Measurements from ENCODE around the gene TUBA4A. TPM values are rescaled to one million over a fixed set of nuclear protein-coding genes. Genes with fewer than 3 reads are reported as not detected.

TUBA4A gene
- total RNA-seq, 4 donors from 2014 or later: 8.0 to 24.6 (median 9.4) TPM

GRCh38 chr2:219271021-219271420, 17.3 kb upstream of the TUBA4A start:
- no peak for TF ChIP-seq POLR2A (IDR thresholded peaks at IDR 0.05)
- no peak for TF ChIP-seq EP300 (IDR thresholded peaks at IDR 0.05)
- TF ChIP-seq CTCF (IDR thresholded peaks at IDR 0.05): no peak
- Histone ChIP-seq H3K4me3 (no peak overlapping the region), H3K36me3 (no peaks in the 10 kb centered on the region), H3K4me1 (no peaks in the 10 kb centered on the region), H3K27ac (no peak overlapping the region), H3K9me3 (no peaks in the 10 kb centered on the region), H3K27me3 (no peaks in the 10 kb centered on the region)
- no peak for DNase-seq (ENCODE audit: low spot score in 2 of 2)
- WGBS, 2 donors: 54 to 88% methylated on average over 2 of the region's 2 CpGs

- no peak overlapping the region for H3K4me3 ChIP-seq
- no peak for DNase-seq (ENCODE audit: low spot score in 2 of 2)
- no peaks in the 10 kb centered on the region for H3K9me3 ChIP-seq
- no peaks in the 10 kb centered on the region for H3K27me3 ChIP-seq
- 85 to 87% methylated on average over 5 of the region's 5 CpGs for WGBS, 2 donors
- H3K4me1 ChIP-seq: no peaks in the 10 kb centered on the region
- no peak overlapping the region for H3K27ac ChIP-seq
- no peaks in the 10 kb centered on the region for H3K36me3 ChIP-seq
- TF ChIP-seq EP300 (IDR thresholded peaks at IDR 0.05) (no peak), POLR2A (IDR thresholded peaks at IDR 0.05) (no peak), CTCF (IDR thresholded peaks at IDR 0.05) (no peak)
Observed at GRCh38 chr2:219270055-219270372, 16.3 kb upstream of the TUBA4A start.

GRCh38 chr2:219269362-219270054, 15.8 kb upstream of the TUBA4A start:
- Histone ChIP-seq H3K27ac (no peak overlapping the region), H3K27me3 (no peaks in the 10 kb centered on the region), H3K36me3 (no peaks in the 10 kb centered on the region), H3K9me3 (no peaks in the 10 kb centered on the region), H3K4me1 (no peaks in the 10 kb centered on the region), H3K4me3 (no peak overlapping the region)
- whole genome bisulfite sequencing, 2 donors: 66 to 67% methylated on average over 7 to 8 of the region's 8 CpGs
- no peak for TF ChIP-seq CTCF (IDR thresholded peaks at IDR 0.05)
- no peak for TF ChIP-seq EP300 (IDR thresholded peaks at IDR 0.05)
- TF ChIP-seq POLR2A (IDR thresholded peaks at IDR 0.05): no peak
- DNase-seq (ENCODE audit: low spot score in 2 of 2): no peak

- DNase-seq (ENCODE audit: low spot score in 2 of 2): no peak
- no peak overlapping the region for H3K4me3 ChIP-seq
- WGBS, 2 donors: 81 to 84% methylated on average over 2 of the region's 2 CpGs
- no peak for TF ChIP-seq CTCF (IDR thresholded peaks at IDR 0.05)
- TF ChIP-seq POLR2A (IDR thresholded peaks at IDR 0.05): no peak
- TF ChIP-seq EP300 (IDR thresholded peaks at IDR 0.05): no peak
- no peaks in the 10 kb centered on the region for H3K36me3 ChIP-seq
- no peaks in the 10 kb centered on the region for H3K9me3 ChIP-seq
- H3K27ac ChIP-seq: no peak overlapping the region
- H3K4me1 ChIP-seq: no peaks in the 10 kb centered on the region
- H3K27me3 ChIP-seq: no peaks in the 10 kb centered on the region
Observed at GRCh38 chr2:219268294-219268693, 14.6 kb upstream of the TUBA4A start.

- 86 to 100% methylated on average over 1 of the region's 1 CpG for WGBS, 2 donors
- Histone ChIP-seq H3K27ac (no peak overlapping the region), H3K27me3 (no peaks in the 10 kb centered on the region)
Observed at GRCh38 chr2:219266886-219267285, 13.2 kb upstream of the TUBA4A start.

More at GRCh38 chr2:219266886-219267285, 13.2 kb upstream of the TUBA4A start:
- DNase-seq (ENCODE audit: low spot score in 2 of 2): no peak
- no peaks in the 10 kb centered on the region for H3K36me3 ChIP-seq
- TF ChIP-seq CTCF (IDR thresholded peaks at IDR 0.05): no peak
- no peak for TF ChIP-seq POLR2A (IDR thresholded peaks at IDR 0.05)
- TF ChIP-seq EP300 (IDR thresholded peaks at IDR 0.05): no peak
- no peak overlapping the region for H3K4me3 ChIP-seq
- no peaks in the 10 kb centered on the region for H3K4me1 ChIP-seq
- no peaks in the 10 kb centered on the region for H3K9me3 ChIP-seq

All from tibial nerve (tissue), 4 donors.